K562 (cell line): ENCODE results near the gene KATNB1. TPM values are rescaled to one million over a fixed set of nuclear protein-coding genes. Genes with fewer than 3 reads are reported as not detected.

Experiments used
- ATAC-seq: fragments of 200-7000 bp; cut with Tn5 transposase; 3 replicates; pipeline ENCODE4 v1.9.1; 2020; ENCODE audit warnings: moderate library complexity
- BruUV-seq: library from RNA; stranded (reverse); fragments of 400-500 nt; replicated peaks from 2 replicates; lab custom pipeline; 2021; lab: Mats Ljungman, UMichigan
- CTCF ChIA-PET: fragments of 300-600 bp; formaldehyde crosslinking; extraction: SDS; loops from one replicate; lab custom pipeline; 2021; ENCODE audit warnings: low intra/inter-chr PET ratio; lab: Yijun Ruan, JAX
- POLR2A ChIA-PET: fragments of 300-600, 350-650 bp; sonication (Branson Sonifier 250); formaldehyde crosslinking; extraction: SDS; loops from one replicate; lab custom pipeline; 2021; ENCODE audit warnings: antibody characterized with exemption, inconsistent platforms; lab: Yijun Ruan, JAX
- DNase-seq, 4 experiments: peaks; one replicate each; pipeline versions ENCODE4 v3.0.0 to v3.0.0-alpha.2; 2011 to 2018; ENCODE audit warnings: low spot score in 3 of 4, mixed read lengths in 3 of 4; ENCODE audit errors: extremely low read depth in 1 of 4
- FAIRE-seq: peaks from 2 replicates; lab custom pipeline; 2011; peaks lifted over from hg19 to GRCh38; lab: Jason Lieb, UNC
- H2AFZ ChIP-seq: 2 replicates; pipeline ENCODE4 v1.6.0; 2011; ENCODE audit warnings: low read depth, low read length, control low read depth, inconsistent platforms
- H3K27ac ChIP-seq: fragments of 200-600 bp; 3 replicates; pipeline ENCODE4 v1.8.0; 2011; ENCODE audit warnings: low read depth, mild to moderate bottlenecking, control low read depth, inconsistent platforms, low read length, moderate library complexity, mixed read lengths; ENCODE audit errors: extremely low read depth
- H3K27me3 ChIP-seq, 2 experiments: fragments of 300-600 bp in 1 of 2; 2 replicates in 1 of 2; 3 replicates in 1 of 2; pipeline versions ENCODE4 v1.6.0 to v1.8.0; 2011; ENCODE audit warnings: inconsistent platforms in 2 of 2, low read length in 2 of 2, mild to moderate bottlenecking in 1 of 2, mixed read lengths in 1 of 2, moderate library complexity in 1 of 2; ENCODE audit not compliant: control insufficient read depth in 2 of 2, insufficient read depth in 2 of 2
- H3K36me3 ChIP-seq: fragments of 300-600 bp; 3 replicates; pipeline ENCODE4 v1.8.0; 2011; ENCODE audit warnings: mild to moderate bottlenecking, low read length, inconsistent platforms; ENCODE audit not compliant: control insufficient read depth, insufficient read depth
- H3K4me1 ChIP-seq, 2 experiments: fragments of 200-600 bp in 1 of 2; replicated peaks in 1 of 2; 2 replicates in 1 of 2; 3 replicates in 1 of 2; pipeline versions ENCODE4 v1.5.1 to v1.8.0; 2011; ENCODE audit warnings: inconsistent platforms in 2 of 2, low read length in 2 of 2, mild to moderate bottlenecking in 1 of 2, mixed read lengths in 1 of 2, moderate library complexity in 1 of 2; ENCODE audit not compliant: control insufficient read depth in 2 of 2, insufficient read depth in 2 of 2
- H3K4me2 ChIP-seq: 2 replicates; pipeline ENCODE4 v1.6.1; 2011; ENCODE audit warnings: low read length, control low read depth, inconsistent platforms, mixed read lengths; ENCODE audit not compliant: insufficient read depth
- H3K4me3 ChIP-seq: fragments of 200-600 bp; sonication (generic), shearing (Covaris generic); 2 replicates; pipeline ENCODE4 v1.5.1; 2016; ENCODE audit warnings: control low read depth, inconsistent platforms
- H3K79me2 ChIP-seq: fragments of 200-600 bp; 3 replicates; pipeline ENCODE4 v1.8.0; 2011; ENCODE audit warnings: low read length, inconsistent platforms; ENCODE audit not compliant: control insufficient read depth, insufficient read depth
- H3K9ac ChIP-seq, 2 experiments: 2 replicates each; pipeline versions ENCODE4 v1.6.0 to v1.6.1; 2011; ENCODE audit warnings: low read depth in 2 of 2, low read length in 2 of 2, control low read depth in 1 of 2, inconsistent platforms in 1 of 2, mild to moderate bottlenecking in 1 of 2, mixed read lengths in 1 of 2; ENCODE audit not compliant: insufficient read depth in 1 of 2
- H3K9me1 ChIP-seq: one replicate; pipeline ENCODE4 v1.6.0; 2011; ENCODE audit warnings: inconsistent platforms, mild to moderate bottlenecking, low read length, moderate library complexity; ENCODE audit not compliant: control insufficient read depth, insufficient read depth
- H3K9me3 ChIP-seq: replicated peaks from 2 replicates; pipeline ENCODE4 v1.5.1; 2011; ENCODE audit warnings: low read depth, low read length, inconsistent platforms; ENCODE audit not compliant: control insufficient read depth, insufficient read depth
- H4K20me1 ChIP-seq: replicated peaks from 2 replicates; pipeline ENCODE4 v1.6.1; 2011; ENCODE audit warnings: low read length, inconsistent platforms, mixed read lengths; ENCODE audit not compliant: control insufficient read depth, insufficient read depth
- BACH1 ChIP-seq: fragments of 200-800 bp; sonication (Bioruptor generic); IDR thresholded peaks from 2 replicates; pipeline ENCODE4 v1.6.1; 2016; ENCODE audit warnings: missing genetic modification characterization, missing compliant biosample characterization
- C11orf30 ChIP-seq: fragments of 450-650 bp; IDR thresholded peaks from 2 replicates; pipeline ENCODE4 v1.6.1; 2016; ENCODE audit warnings: low read depth, mild to moderate bottlenecking
- FOXO4 ChIP-seq: fragments of 450-650 bp; formaldehyde crosslinking; IDR thresholded peaks from 2 replicates; pipeline ENCODE4 v1.4.0; 2020; ENCODE audit warnings: mild to moderate bottlenecking, moderate library complexity
- GABPB2 ChIP-seq: fragments of 250-450 bp; sonication (Bioruptor Pico); conservative IDR thresholded peaks from 2 replicates; pipeline ENCODE4 v1.5.1; 2021; ENCODE audit warnings: mild to moderate bottlenecking
- HIVEP1 ChIP-seq: fragments of 250-450 bp; sonication (Bioruptor Pico); IDR thresholded peaks from 2 replicates; pipeline ENCODE4 v1.4.0; 2020; ENCODE audit warnings: mild to moderate bottlenecking
- KDM1A ChIP-seq, 2 experiments: fragments of 450-650 bp; IDR thresholded peaks; 2 replicates each; pipeline ENCODE4 v1.6.1; 2016; ENCODE audit warnings: mild to moderate bottlenecking in 2 of 2
- KDM2B ChIP-seq: fragments of 250-450 bp; sonication (Bioruptor Pico); IDR thresholded peaks from 2 replicates; pipeline ENCODE4 v1.8.0; 2021; ENCODE audit warnings: mild to moderate bottlenecking, moderate library complexity
- POLR2AphosphoS2 ChIP-seq: IDR thresholded peaks from 2 replicates; pipeline ENCODE4 v1.6.1; 2012; ENCODE audit warnings: low read length, improper control_type of control experiment
- POU5F1 ChIP-seq: fragments of 150-350 bp; IDR thresholded peaks from 2 replicates; pipeline ENCODE4 v1.6.1; 2014; ENCODE audit warnings: borderline replicate concordance, low read length, low read depth, mild to moderate bottlenecking; ENCODE audit not compliant: partially characterized antibody
- PRMT5 ChIP-seq: sonication (generic); formaldehyde crosslinking; IDR thresholded peaks from 2 replicates; pipeline ENCODE4 v1.5.0; 2020; ENCODE audit warnings: missing genetic modification reagents
- PYGO2 ChIP-seq: fragments of 450-650 bp; IDR thresholded peaks from 2 replicates; pipeline ENCODE4 v1.6.1; 2016; ENCODE audit warnings: mild to moderate bottlenecking, missing genetic modification characterization, moderate library complexity, missing compliant biosample characterization
- TAF9B ChIP-seq: fragments of 450-650 bp; IDR thresholded peaks from 2 replicates; pipeline ENCODE4 v1.6.1; 2018; ENCODE audit warnings: mild to moderate bottlenecking; ENCODE audit not compliant: partially characterized antibody
- TBP ChIP-seq: optimal IDR thresholded peaks from 2 replicates; pipeline ENCODE3; 2011; ENCODE audit warnings: low read depth, low read length, improper control_type of control experiment
- ZNF436 ChIP-seq: fragments of 250-450, 450-650 bp; sonication (Bioruptor Pico); formaldehyde crosslinking; IDR thresholded peaks from 2 replicates; pipeline ENCODE4 v1.7.0; 2020; ENCODE audit warnings: mild to moderate bottlenecking
- ZNF695 ChIP-seq: fragments of 450-650 bp; formaldehyde crosslinking; IDR thresholded peaks from 2 replicates; pipeline ENCODE4 v1.4.0; 2020; ENCODE audit warnings: mild to moderate bottlenecking, moderate library complexity
- WGBS: fragments of 100-300 bp; shearing (Covaris generic); methylation state at CpG from one replicate; pipeline ENCODE4 v1.1.6; 2016; ENCODE audit warnings: low coverage, mixed read lengths; ENCODE audit not compliant: insufficient coverage; ENCODE audit errors: missing lambda C conversion rate; 5-methylcytosine and 5-hydroxymethylcytosine counted together
- in situ Hi-C: fragments of 300-500 bp; cut with MboI; formaldehyde crosslinking; loops from 4 replicates; pipeline ENCODE4 v1.15.0; 2018; ENCODE audit warnings: inconsistent platforms, mixed read lengths
- intact Hi-C: fragments of 100-400 bp; cut with micrococcal nuclease; formaldehyde crosslinking; loops from 2 replicates; pipeline ENCODE4 v1.14.2; 2022
- polyA plus RNA-seq, 8 experiments: library from polyadenylated mRNA; depleted of rRNA in 4 of 8; stranded (reverse) in 5 of 8; unstranded in 3 of 8; fragments of >200 nt; fragmentation: Nextera tagmentation in 2 of 8; fragmentation: Illumina TruSeq in 1 of 8; extraction: Ambion mirVana in 2 of 8; extraction: Trizol in 1 of 8; gene quantifications; 2 replicates each; pipeline versions ENCODE4 v1.2.1 to v1.2.3, GENCODE V29; 2011 to 2014; ENCODE audit warnings: inconsistent platforms in 1 of 8, missing spikeins in 1 of 8
- total RNA-seq, 7 experiments: library from RNA; depleted of rRNA in 6 of 7; stranded (reverse); fragments of >200 nt in 6 of 7; fragmentation: Illumina TruSeq in 2 of 7; extraction: Trizol in 2 of 7; gene quantifications; 2 replicates each; pipeline versions ENCODE4 v1.2.1 to v1.2.3, GENCODE V29; 2011 to 2021; ENCODE audit warnings: low replicate concordance in 1 of 7

Gene KATNB1
- total and polyA plus RNA-seq, 9 of the 15 experiments (the other 6 are each of a cell fraction or from before 2014, with no cell fraction given) = 1.2 to 52.6 (median 21.9) TPM

- no peak for TF ChIP-seq PRMT5 (CRISPR knock-in tag)
- TF ChIP-seq HIVEP1 = no peak
- TF ChIP-seq ZNF695 (CRISPR knock-in tag) = no peak
- TF ChIP-seq GABPB2 (CRISPR knock-in tag) = no peak
- TF ChIP-seq TBP = no peak
Observed at GRCh38 chr16:57747496-57747895, 11.9 kb downstream of the KATNB1 start (continued).

- BruUV-seq = no TSS peak
- H3K9me1 ChIP-seq = no peaks in the 10 kb centered on the region
- H3K4me2 ChIP-seq = no peak overlapping the region
- H3K9me3 ChIP-seq = no peaks in the 10 kb centered on the region
- no peak overlapping the region for H3K4me3 ChIP-seq
- no peak overlapping the region for H3K27ac ChIP-seq
- TF ChIP-seq POLR2AphosphoS2 = no peak
- TF ChIP-seq TAF9B = no peak
- TF ChIP-seq KDM2B (CRISPR knock-in tag) = no peak
- TF ChIP-seq C11orf30 = no peak
- no peak for TF ChIP-seq ZNF436 (CRISPR knock-in tag)
- no peak for TF ChIP-seq POU5F1
- TF ChIP-seq KDM1A (IDR thresholded peaks at IDR 0.05) = no peak
- no peak for TF ChIP-seq BACH1 (tag)
- no peak for TF ChIP-seq FOXO4
- no peak for TF ChIP-seq PYGO2 (tag)
- TF ChIP-seq, all 486 proteins: peak for 0
- Histone ChIP-seq H3K27me3 (no peaks in the 10 kb centered on the region), H3K9ac (no peak overlapping the region), H2AFZ (no peak overlapping the region), H4K20me1 (no peaks in the 10 kb centered on the region), H3K36me3 (peaks cover 37% of the 10 kb centered on the region; the same call in 2 of the 3 replicates), H3K4me1 (peaks cover 0 to 21% of the 10 kb centered on the region in 2 experiments; a peak in 3 of 5 replicates), H3K79me2 (no peaks in the 10 kb centered on the region)
- DNase-seq (no peak), FAIRE-seq (no peak), ATAC-seq (no peak)
- intact Hi-C loops = no loop called here
- CTCF ChIA-PET = no interaction called here
- WGBS = 72% methylated on average over 6 of the region's 6 CpGs
- in situ Hi-C loops = no loop called here
- POLR2A ChIA-PET = interaction anchor here (1.3 to 1.5 kb wide), 2 partner anchors 11 to 13 kb away, joined by 3 to 5 read pairs; partner anchors contain the start of gene KATNB1
Observed at GRCh38 chr16:57747996-57748395, 12.4 kb downstream of the KATNB1 start.
